Esophagus squamous epithelium (tissue), 5 donors: ENCODE measurements around the gene S100A7A. TPM values are rescaled to one million over a fixed set of nuclear protein-coding genes. Genes with fewer than 3 reads are reported as not detected.

Experiments used
- DNase-seq: peaks from one replicate; lab custom pipeline; 2025; lab: John Stamatoyannopoulos, UW
- H3K27ac ChIP-seq, 4 donors: fragments of 200-600 bp; sonication (generic); one replicate each; pipeline ENCODE4 v1.5.1; 2016 to 2019; ENCODE audit warnings: mild to moderate bottlenecking in 1 of 4
- H3K27me3 ChIP-seq, 4 donors: fragments of 200-600 bp; sonication (generic); 1 replicate in 3 of 4; 2 replicates in 1 of 4; pipeline versions ENCODE4 v1.5.1 to v1.6.0; 2017 to 2021; ENCODE audit warnings: antibody characterized with exemption in 1 of 4
- H3K36me3 ChIP-seq, 3 donors: fragments of 200-600 bp; sonication (generic); one replicate each; pipeline ENCODE4 v1.5.1; 2016 to 2019
- H3K4me1 ChIP-seq, 3 donors: fragments of 200-600 bp; sonication (generic); one replicate each; pipeline ENCODE4 v1.5.1; 2017 to 2019
- H3K4me3 ChIP-seq, 4 donors: fragments of 200-600 bp; sonication (generic); 1 replicate in 3 of 4; 2 replicates in 1 of 4; pipeline ENCODE4 v1.5.1; 2016 to 2019; ENCODE audit warnings: mild to moderate bottlenecking in 2 of 4, moderate library complexity in 1 of 4
- H3K9me3 ChIP-seq, 3 donors: fragments of 200-600 bp; sonication (generic); one replicate each; pipeline ENCODE4 v1.5.1; 2016 to 2019
- POLR2A ChIP-seq, 4 donors: fragments of 450-650 bp; IDR thresholded peaks; one replicate each; pipeline ENCODE4 v1.6.1; 2017; ENCODE audit warnings: antibody characterized with exemption in 4 of 4, mild to moderate bottlenecking in 4 of 4, moderate library complexity in 3 of 4
- WGBS, 2 donors: methylation state at CpG; one replicate each; pipeline ENCODE4 v1.1.5; 2018; 5-methylcytosine and 5-hydroxymethylcytosine counted together
- intact Hi-C: fragments of 100-400 bp; cut with DNase I; formaldehyde crosslinking; loops from one replicate; pipeline ENCODE4 v1.15.0; 2022
- total RNA-seq, 4 donors: library from RNA; depleted of rRNA; stranded (reverse); fragments of >200 nt; gene quantifications; one replicate each; pipeline ENCODE4 v1.1.0, GENCODE V29; 2016
- TF ChIP-seq, protein P1 (sequence below), 6 experiments: fragments of 450-650 bp in 4 of 6; fragments of 200-600 bp in 2 of 6; sonication (generic) in 2 of 6; IDR thresholded peaks; one replicate each; pipeline ENCODE4 v1.5.1; 2016 to 2019; ENCODE audit warnings: antibody characterized with exemption in 6 of 6, mild to moderate bottlenecking in 4 of 6, moderate library complexity in 4 of 6
- donor health status: DM: yes; HTN: yes; CAD: no.

S100A7A gene
- total RNA-seq, 4 donors from 2014 or later, result 6.7 to 72.9 (median 8.1) TPM; not detected in 1

DNA sequence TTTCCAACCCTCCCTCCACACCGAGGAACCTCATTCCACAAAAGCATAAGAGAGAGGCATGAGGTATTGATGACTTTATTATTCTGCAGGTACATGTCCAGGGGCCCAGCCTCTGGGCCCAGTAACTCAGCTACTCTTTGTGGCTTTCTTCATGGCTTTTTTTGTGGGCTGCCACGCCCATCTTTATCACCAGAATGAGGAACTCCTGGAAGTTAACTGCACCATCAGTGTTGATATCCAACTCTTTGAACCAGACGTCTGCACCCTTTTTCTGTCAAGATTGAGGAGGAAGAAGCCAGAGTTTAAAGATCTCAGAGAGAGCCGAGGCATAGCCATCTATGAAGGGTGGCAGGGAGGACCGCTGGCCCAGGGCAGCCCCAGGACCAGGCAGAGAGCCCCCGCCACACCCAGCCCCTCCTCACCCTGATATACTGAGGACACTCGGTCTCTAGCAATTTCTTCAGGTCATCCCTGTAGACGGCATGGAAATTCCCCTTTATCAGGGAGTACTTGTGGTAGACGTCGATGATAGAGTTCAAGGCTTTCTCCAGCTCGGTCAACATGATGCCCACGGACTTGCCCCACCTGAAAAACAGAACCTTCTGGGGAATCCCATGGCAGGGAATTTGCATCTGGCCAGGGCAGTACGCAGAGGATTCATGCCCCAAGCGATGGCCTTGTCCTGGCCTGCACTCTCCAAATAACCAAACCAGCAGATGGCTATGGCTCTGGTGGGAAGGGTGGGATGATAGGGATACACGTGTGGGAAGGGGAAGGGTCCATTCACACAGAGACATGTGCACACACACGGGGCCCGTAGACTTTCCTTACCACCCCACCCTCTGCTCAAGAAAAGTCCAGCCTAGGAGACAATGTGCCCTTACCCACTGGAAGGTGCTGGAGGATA is 26.1 kb upstream of the S100A7A start:
- 31 to 35% methylated on average over 8 to 17 of the region's 17 CpGs for WGBS, 2 donors
- Histone ChIP-seq H3K4me1 (peaks cover 23 to 89% (median 32%) of the 10 kb centered on the region in 3 donors), H3K9me3 (no peaks in the 10 kb centered on the region), H3K27ac (peak overlapping the region; percentile 79 to 90 (median 88)), H3K4me3 (peak overlapping the region; percentile 36 to 61 (median 46)), H3K36me3 (no peaks in the 10 kb centered on the region), H3K27me3 (peaks cover 0 to 10% (median 0%) of the 10 kb centered on the region in 4 donors)
- no peak for DNase-seq
- intact Hi-C loops, result no loop called here
- TF ChIP-seq, protein P1, sequence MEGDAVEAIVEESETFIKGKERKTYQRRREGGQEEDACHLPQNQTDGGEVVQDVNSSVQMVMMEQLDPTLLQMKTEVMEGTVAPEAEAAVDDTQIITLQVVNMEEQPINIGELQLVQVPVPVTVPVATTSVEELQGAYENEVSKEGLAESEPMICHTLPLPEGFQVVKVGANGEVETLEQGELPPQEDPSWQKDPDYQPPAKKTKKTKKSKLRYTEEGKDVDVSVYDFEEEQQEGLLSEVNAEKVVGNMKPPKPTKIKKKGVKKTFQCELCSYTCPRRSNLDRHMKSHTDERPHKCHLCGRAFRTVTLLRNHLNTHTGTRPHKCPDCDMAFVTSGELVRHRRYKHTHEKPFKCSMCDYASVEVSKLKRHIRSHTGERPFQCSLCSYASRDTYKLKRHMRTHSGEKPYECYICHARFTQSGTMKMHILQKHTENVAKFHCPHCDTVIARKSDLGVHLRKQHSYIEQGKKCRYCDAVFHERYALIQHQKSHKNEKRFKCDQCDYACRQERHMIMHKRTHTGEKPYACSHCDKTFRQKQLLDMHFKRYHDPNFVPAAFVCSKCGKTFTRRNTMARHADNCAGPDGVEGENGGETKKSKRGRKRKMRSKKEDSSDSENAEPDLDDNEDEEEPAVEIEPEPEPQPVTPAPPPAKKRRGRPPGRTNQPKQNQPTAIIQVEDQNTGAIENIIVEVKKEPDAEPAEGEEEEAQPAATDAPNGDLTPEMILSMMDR (IDR thresholded peaks at IDR 0.05), result no peak
- no peak for TF ChIP-seq POLR2A (IDR thresholded peaks at IDR 0.05)

DNA sequence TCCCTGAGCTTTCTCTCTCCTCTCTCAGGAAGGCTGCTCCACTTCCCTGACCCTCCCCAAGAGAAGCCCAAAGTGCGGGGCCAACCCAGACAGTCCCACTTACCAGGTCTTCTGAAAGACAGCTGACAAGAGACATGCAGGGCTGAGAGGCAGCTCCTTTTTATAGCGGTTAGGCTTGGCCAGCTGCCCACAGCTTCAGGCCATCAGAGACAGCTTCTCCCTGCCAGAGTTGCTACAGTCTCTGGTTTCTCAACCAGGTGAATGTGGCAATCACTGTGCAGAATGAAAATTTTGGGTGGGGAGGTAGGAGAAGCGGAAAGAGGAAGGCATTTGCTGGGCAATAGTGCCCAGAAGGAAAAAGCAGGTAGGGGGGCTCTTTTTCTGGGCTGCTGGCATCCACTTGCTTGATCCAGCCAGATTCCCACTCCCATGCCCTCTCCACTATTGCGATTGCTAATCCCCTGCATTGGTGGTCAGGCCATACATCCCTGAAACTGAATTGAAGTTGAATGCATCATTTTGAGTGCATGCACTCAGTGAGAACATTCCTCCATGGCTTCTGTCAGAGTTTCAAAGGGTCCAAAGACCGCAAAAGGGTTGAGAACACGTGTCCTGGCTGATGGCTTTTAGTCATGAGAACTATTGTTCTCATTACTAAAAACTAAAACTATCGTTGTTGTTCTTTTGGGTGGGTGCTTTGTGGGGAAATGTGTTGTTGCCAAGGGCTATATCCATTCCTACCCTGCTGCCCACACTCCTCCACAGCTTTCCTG is 25.2 kb upstream of the S100A7A start, which contains the start of gene S100A8:
TSS of gene S100A8 (minus strand) at position 136 of the 773 bp plus-strand sequence. CDS start 538 bp downstream, outside the sequence.
- intact Hi-C loops, result no loop called here
- no peak for DNase-seq
- H3K36me3 ChIP-seq, result no peaks in the 10 kb centered on the region
- 41 to 43% methylated on average over 6 to 7 of the region's 7 CpGs for WGBS, 2 donors
- peak within 1 kb of the TSS; percentile 36 to 61 (median 46) for H3K4me3 ChIP-seq
- H3K27ac ChIP-seq, result peak within 1 kb of the TSS; percentile 79 to 90 (median 88)
- H3K27me3 ChIP-seq, result peaks cover 0 to 19% (median 0%) of the 10 kb centered on the region in 4 donors
- H3K4me1 ChIP-seq, result peaks cover 24 to 86% (median 30%) of the 10 kb centered on the region in 3 donors
- TF ChIP-seq, protein P1 (IDR thresholded peaks at IDR 0.05), result no peak
- peak in 1 of 4 donors; percentile 72 for TF ChIP-seq POLR2A (IDR thresholded peaks at IDR 0.05)
- H3K9me3 ChIP-seq, result no peaks in the 10 kb centered on the region

DNA sequence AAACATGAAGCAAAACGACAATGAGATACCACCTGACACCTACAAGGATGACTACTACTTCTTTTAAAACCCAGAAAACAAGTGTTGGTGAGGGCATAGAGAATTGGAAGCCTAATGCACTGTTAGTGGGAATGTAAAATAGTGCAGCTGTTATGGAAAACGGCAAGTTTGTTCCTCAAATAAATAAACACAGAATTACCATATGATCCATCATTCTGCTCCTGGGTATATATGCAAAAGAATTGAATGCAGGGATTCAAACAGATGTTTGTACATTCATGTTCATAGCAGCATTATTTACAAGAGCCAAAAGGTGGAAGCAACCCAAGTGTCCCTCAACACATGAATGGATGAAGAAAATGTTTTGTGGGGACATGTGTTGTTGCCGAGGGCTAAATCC is 24.1 kb upstream of the S100A7A start:
- 43 to 45% methylated on average over 3 of the region's 3 CpGs for WGBS, 2 donors

DNA sequence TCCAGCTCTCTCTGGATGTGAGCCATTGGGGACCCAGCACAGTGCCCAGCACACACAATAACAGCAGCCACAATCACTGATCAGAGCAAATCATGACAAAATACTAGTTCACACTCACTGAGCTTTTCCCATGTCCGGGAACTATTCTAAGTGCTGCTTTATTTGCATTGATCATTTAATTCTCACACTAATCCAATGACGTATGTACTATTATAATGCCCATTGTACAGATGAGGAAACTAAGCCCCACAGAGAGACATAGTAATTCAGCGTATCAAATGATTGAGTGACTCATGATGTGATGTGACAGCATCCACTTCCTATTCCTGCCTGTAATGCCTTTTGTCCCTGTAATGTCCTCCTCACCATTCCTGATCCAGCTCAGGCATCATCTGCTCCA is 23.5 kb upstream of the S100A7A start:
- WGBS, 2 donors, result 39 to 50% methylated on average over 3 of the region's 3 CpGs
- DNase-seq, result no peak
- intact Hi-C loops, result no loop called here
- H3K9me3 ChIP-seq, result no peaks in the 10 kb centered on the region
- TF ChIP-seq, protein P1 (IDR thresholded peaks at IDR 0.05), result no peak
- TF ChIP-seq POLR2A (IDR thresholded peaks at IDR 0.05), result no peak
- peaks cover 20 to 69% (median 21%) of the 10 kb centered on the region in 3 donors for H3K4me1 ChIP-seq
- H3K27me3 ChIP-seq, result peaks cover 0 to 25% (median 0%) of the 10 kb centered on the region in 4 donors
- peak overlapping the region; percentile 24 to 90 (median 66) for H3K27ac ChIP-seq
- no peak overlapping the region for H3K4me3 ChIP-seq
- no peaks in the 10 kb centered on the region for H3K36me3 ChIP-seq

More for the DNA sequence above, 24.1 kb upstream of the S100A7A start:
- Histone ChIP-seq H3K9me3 (no peaks in the 10 kb centered on the region), H3K36me3 (no peaks in the 10 kb centered on the region), H3K27ac (peak overlapping the region; percentile 24 to 90 (median 66)), H3K4me1 (peaks cover 21 to 75% (median 23%) of the 10 kb centered on the region in 3 donors), H3K4me3 (no peak overlapping the region), H3K27me3 (peaks cover 0 to 25% (median 0%) of the 10 kb centered on the region in 4 donors)
- no peak for DNase-seq
- TF ChIP-seq POLR2A (IDR thresholded peaks at IDR 0.05), result no peak
- TF ChIP-seq, protein P1 (IDR thresholded peaks at IDR 0.05), result no peak
- intact Hi-C loops, result no loop called here
